GM18517 (cell line): ENCODE data around the gene TNNT1.
"Not testable (repeated sequence)": the region's sequence is repeated elsewhere in the genome, so short reads cannot be mapped to it uniquely, and the experiment has no call there.

Experiments used
- ATAC-seq: cut with Tn5 transposase; IDR thresholded peaks from one replicate; pipeline ENCODE4 v1.9.1; 2021; ENCODE audit warnings: mild to moderate bottlenecking, moderate library complexity; ENCODE audit not compliant: unreplicated experiment

TNNT1 gene

DNA sequence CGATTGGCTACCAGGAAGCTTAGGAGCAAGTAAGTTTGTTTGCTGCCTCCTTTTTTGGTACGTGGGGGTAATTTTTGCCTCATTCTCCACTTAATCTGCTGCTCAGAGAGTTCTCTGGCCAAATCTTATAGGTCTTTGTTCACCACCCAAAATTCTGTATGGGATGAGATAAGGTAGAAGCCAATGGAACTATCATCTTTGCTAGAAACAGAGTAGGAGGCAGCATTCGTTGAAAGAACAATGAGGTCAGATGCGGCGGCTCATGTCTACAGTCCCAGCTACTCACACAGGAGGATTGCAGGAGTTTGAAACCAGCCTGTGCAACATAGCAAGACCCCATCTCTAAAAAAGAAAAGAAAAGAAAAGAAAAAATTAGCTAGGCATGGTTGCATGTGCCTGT is 22.4 kb upstream of the TNNT1 start:
- no peak for ATAC-seq

DNA sequence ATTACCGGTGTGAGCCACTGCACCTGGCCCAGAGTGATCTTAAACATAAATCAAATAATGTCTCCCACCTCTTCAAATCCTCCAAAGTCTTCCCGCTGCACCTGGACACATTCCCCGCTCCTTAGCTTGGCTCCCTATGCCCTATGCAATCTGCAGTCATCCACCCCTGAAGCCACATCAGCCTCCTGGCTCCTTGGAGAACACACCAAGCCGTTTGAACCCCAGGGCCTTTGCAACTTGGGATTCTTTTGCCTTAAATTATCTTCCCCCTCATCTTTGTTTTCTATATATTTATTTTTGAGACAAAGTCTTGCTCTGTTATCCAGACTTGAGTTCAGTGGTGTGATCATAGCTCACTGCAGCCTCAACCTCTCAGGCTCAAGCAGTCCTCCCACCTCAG is 20.1 kb upstream of the TNNT1 start:
- no peak for ATAC-seq

DNA sequence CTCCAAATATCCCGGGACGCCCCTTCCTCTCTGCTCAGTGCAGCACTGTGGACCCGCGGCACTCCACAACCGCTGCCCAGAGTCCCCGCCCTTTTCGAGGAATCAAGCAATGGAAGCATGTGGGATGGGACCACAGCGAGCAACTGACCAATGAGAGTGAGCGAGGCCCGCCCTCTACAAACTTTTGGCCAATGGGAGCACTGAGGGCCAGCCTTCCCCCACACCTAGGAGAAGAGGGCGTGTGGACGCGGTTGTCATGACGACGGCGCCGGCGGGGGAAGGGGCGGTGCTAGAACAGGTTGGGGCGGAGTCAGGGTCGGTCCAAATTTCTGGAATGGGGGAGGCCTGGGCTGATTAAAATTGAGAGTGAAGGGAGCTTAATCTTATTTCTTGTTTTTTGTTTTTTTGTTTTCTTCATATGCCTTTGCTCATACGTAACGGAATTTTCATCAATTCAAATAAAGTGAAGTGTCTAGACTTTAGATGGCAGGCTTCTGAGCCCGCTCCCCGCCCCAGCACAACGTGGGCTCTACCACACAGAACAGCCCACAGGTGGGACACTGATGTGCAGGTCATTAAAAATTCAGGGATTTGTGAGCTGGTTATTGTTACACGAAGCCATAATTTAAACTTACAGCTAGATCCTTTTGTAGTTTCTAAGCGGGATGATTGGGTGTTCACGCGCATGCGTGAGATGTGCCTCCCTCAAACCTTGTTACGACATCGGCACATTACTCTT is 17.7 kb upstream of the TNNT1 start, which contains the start of gene DNAAF3:
Gene DNAAF3, minus strand, starts transcription at position 84 of the 739 bp plus-strand sequence. CDS start 200 bp downstream, outside the sequence.
- peak; percentile 84 for ATAC-seq

DNA sequence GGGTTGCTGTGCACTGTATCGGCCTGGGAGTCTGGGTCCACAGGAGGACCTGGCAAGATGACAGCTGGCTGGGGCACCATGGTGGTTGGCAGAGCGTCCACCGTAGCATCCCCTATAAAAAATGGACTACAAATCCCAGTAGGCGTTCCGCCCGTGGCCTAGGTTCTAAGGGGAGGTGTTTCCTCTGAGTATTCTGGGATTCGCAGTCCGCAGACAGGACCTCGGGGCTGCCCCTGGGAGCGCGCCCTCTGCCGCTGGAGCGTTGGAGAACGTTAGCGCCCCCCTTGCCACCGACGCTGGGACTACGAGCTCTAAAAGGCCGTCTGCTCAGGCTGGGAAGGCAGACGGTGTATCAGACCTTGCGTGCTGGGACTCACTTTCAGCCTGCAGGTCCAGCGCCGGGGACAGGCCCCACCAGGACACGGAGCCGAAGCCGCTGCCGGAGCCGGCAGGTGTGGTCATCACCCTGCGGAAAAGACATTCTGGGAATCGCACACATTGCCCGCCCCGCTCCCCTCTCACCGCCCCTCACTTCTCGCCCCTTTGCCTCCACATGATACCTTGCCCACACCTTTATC is 17.0 kb upstream of the TNNT1 start:
- ATAC-seq: no peak

DNA sequence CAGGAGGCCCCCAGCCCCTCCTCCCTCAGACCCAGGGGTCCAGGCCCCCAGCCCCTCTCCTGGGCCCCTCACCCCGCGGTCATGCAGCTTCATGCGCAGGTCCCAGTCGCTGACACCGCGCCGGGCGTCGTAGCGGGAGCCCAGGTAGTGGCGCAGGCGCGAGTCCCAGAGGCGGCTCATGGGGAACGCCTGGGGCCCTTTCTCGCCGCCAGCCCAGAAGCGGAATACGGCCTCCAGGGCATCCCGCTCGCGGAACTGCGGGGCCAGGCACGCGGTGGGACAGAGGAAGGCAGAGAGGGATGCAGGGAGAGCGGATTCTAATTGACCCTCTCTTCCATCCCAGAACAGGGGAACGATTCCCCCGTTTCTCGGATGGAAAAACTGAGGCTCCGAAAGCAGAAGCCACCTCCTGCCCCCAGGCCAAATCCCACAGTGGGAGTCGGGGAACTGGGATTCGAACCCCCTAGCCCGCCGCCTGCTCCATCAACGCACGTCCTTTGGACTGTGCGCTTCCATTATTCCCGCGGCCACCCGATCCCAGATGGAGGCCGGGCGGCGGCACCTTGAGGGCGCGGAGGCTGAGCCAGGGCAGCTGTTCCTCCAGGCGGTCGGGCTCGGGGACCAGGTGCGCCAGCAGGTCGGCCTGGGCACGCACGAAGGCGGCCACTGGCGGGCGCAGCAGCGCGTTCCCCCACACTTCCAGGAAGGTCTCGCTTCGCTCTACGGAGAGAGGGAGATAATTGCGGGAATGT is 12.7 kb upstream of the TNNT1 start:
- no peak for ATAC-seq

DNA sequence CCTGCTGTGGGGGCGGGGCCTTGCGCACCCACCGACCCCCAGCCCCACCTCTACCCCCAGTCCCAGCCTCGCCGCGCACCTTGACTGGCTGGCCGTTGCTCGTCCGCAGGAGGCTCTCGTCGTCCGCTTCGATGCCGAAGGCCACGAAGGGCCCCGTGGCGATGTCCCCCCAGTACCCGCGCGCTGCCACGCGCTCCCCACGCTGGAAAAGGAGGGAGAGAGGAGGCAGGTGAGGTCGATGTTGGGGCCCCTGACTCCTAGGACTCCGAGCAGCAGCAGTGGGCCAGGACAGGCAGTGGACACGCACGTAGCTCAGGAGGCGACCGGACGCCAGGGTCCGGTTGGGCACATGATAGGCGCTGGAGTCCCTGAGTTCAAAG is 12.0 kb upstream of the TNNT1 start:
- no peak for ATAC-seq

DNA sequence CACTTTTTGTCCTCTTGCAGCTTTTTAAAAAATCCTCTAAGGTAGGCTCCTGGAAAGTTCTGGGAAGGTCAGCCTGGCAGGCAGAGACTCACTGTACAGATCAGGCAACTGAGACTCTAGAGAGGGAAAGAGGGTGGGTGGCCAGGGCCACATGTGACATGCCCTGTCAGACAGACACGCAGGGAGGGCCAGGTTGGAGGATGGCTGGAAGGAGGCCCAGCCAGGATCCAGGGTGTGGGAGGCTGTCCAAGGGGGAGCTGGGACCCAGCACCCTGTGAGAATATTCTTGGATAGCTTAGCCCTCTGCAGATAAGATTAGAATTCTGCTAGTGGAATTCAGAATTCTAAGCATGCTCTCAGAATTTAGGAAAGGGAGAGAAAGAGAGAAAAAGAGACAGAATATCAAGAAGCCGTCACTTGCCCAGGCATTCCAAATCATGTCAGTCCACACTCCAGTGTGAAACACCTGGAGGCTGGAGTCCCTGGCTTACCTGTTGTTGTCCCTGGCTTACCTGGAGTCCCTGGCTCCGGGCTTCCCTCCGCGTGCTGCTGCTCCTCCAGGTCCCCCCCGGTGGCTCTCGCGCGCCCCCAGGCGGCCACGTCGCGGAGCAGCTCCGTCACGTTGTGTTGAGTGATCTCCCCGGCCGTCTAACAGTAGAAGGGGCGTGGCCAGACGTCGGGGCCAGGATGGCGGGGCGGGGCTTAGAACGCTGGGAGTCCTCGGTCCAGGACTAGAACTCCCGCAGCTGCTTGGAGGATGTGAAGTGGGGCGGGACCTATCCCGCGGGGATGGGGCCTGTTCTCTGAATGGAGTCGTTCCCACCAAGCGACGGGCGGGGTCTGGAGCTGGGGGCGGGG is 11.4 kb upstream of the TNNT1 start:
- no peak for ATAC-seq

DNA sequence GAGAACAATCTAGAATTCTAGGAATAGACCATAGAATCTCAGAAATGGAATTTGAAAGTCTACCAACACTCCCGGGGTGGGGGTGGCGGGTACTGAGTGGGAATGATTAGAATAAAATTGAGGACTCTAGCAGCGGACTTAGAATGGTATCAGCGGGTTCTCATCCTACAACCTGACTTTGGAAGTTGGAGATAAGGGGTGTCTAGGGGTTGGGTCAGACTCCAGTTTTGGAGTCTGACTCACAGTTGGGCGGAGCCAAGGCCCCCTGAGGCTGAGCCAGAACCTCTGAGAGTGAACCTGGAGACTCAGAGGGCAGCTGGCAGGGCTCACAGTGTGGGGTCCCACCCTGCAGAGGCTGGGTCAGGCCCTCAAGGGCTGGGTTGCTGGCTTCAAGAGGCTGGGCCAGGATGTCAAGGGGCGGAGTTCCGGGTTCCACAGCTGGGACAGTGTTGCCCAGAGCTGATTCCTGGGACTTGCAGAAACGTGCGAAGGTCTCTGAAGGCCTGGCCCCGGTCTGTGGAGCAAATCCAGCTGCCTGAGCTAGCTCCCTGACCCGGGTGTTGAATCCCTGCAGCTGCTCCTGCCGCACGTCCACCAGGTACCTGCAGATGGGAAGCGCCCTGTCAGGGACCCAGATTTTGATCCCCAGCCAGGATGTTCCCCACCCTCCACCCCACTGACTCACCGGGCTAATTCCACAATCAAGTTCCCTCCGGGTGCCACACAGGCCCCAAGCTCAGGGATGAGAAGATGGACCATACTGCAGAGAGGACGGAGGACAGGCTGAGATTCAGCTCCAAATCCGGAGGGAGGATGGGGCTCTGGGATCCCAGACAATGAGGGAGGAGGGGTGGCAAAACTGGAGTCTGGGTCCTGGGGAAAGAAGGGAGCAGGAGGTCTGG is 10.1 kb upstream of the TNNT1 start:
- ATAC-seq: no peak

DNA sequence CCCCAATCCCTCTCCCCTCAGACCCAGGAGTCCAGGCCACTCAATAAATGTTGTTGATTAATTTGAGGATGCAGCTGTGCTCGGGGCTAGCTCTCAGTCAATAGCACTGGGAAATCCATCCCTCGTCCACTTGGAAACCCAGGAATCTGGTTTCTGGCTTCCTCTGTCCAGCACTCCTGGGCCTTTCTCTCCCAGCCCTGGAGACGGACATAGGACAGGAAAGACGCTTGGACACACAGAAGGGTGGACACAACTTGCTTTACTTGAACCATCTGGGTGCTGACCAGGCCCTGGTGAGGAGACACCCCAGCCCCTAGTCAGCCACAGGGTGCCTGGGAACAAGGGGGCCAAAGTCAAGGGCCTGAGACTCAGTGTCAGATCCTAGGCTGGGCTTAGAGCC is 9.4 kb upstream of the TNNT1 start:
- no peak for ATAC-seq

DNA sequence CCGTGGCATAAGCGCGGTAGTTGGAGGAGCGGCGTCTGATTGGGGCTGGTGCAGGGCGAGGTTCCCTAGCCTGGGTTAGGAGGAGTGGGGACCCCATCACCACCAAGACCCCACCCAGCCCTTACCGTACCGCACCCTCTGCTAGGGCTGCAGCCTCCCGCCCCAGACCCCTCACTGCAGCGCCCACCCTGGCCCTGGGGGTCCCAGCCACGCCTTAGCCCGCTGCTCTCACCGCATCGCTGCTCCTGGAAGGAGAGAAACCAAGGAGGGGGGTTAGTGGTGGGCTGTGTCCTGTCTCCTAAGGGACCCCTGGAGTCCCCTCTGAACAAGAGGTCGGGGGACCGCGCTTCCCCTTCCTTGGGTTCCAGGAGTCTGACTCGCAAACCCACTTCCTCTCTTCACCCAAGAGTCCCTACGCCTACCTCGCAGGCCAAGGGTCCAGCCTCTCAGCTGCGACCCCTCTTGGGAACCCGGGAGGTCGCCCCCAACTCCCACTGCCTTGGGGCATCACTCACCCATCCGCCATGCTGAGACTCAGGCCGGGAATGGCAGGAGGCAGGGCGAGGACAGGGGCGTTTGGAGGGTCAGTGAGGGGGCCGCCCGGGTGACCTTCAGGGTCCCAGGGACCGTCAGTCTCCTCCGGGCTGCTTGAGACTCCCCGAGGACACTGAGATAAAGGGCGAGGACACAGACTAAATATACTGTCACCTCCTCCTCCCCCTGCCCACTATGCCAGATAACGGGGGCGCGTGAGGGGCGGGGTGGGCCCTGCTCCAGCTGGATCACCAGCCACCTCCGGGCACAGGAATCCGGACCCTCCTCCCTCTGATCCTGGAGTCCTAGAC is 8.3 kb upstream of the TNNT1 start, which contains the start of gene TNNI3:
Gene TNNI3, minus strand, starts transcription at position 669 of the 845 bp plus-strand sequence. Its CDS starts 143 bp downstream, at position 526.
- no peak for ATAC-seq

DNA sequence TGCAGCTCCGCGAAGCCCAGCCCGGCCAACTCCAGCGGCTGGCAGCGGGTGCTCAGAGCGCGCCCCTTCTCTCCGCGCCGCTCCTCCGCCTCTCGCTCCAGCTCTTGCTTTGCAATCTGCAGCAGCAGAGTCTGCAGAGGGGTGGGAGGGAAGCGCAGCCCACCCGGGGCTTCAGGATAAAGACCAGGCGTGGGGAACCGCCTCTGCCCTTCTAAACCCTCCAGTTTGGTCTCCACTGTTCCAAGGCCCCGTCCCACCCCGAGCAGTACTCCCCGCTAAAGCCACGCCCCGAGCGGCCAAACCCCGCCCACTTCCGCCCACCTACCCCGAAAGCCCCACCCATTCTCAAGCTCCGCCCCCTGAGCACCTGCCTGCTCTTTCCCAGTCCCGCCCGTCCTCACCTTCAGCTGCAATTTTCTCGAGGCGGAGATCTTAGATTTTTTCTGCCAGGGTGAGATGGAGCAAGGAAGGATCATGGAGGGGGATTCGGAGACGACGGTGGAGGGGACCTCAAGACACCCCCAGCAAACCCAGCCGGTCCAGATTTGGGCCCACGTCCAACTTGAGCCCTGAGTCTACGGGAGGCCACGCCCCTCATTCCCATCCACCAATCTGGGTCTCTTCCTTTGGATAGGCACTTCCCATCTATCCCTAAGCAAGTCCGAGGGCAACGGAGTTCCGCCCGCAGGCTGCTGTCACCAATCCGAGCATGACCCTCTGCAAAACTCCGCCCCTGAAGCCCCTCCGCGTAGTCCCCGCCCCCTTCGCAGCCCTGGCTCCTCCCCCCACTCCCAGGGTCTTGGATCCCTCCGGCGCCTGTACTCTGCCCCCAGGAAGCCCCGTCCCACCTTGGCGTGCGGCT is 7.4 kb upstream of the TNNT1 start:
- no peak for ATAC-seq

DNA sequence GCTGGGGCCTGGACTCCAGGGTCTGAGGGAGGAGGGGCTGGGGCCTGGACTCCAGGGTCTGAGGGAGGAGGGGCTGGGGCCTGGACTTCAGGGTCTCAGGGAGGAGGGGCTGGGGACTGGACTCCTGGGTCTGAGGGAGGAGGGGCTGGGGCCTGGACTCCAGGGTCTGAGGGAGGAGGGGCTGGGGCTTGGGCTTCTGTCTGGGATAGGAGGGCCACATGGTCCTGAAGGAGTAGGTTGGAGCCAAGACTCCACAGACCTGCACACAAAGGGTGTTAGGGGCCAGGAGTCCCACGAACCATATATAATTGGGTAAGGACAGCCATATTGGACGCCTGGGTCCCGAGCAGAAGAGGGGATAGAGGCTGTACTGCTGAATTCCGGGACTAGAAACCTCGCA is 6.8 kb upstream of the TNNT1 start:
- ATAC-seq: not testable (repeated sequence)

DNA sequence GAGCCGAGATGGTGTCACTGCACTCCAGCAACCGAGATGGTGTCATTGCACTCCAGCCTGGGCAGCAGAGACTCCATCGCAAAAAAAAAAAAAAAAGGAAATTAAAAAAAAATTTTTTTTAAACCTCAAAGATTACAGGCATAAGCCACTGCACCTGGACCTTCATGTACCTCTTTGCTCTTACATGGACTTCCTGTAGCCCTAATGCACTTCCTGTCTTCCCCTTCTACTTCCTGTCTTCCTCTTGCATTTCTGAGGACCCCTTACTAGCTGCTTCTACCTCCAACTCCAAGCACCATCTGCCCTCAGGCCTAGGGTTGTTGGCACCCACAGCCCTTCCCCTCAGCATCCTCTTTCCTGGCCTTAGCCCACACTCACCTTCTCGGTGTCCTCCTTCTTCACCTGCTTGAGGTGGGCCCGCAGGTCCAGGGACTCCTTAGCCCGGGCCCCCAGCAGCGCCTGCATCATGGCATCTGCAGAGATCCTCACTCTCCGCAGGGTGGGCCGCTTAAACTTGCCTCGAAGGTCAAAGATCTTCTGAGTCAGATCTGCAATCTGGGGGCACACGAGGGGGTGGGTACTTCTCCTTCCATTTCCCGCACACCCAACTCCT is 4.8 kb upstream of the TNNT1 start:
- ATAC-seq: no peak

DNA sequence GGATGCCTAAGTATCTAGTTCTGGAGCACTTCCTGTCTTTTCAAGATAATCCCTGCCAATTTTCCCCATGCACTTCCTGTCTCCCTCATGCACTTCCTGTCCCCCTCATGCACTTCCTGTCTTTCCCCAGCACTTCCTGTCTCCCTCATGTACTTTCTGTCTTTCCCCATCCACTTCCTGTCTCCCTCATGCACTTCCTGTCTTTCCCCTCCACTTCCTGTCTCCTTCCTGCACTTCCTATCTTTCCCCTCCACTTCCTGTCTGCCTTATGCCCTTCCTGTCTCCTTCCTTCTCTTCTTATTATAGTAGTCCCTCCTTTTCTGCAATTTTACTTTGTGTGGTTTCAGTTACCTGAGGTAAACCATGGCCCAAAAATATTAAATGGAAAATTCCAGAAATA is 3.0 kb upstream of the TNNT1 start:
- ATAC-seq: no peak

DNA sequence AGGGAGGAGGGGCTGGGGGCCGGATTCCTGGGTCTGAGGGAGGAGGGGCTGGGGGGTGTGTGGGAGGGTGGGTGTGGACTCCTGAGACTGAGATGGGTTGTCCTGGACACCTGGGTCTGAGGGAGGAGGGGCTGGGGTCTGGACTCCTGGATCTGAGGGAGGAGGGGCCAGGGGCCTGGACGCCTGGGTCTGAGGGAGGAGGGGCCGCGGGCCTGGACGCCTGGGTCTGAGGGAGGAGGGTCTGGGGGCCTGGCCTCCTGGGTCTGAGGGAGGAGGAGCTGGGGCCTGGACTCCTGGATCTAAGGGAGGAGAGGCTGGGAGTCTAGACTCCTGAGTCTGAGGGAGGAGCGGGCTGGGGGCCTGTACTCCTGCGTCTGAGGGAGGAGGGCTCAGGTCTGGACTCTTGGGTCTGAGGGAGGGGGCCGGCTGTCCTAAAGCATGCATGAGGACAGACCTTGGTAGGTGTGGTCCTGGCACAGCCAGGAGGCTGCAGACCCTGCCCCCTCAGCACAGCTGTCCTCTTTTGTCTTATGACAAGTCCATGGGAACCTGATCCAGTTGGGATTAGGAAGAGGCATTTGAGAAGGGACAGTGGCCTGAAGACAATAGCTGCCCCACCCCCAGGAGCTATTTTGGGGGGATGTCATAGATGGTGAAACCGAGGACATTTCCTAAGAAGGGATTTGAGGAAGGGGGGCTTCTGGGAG is 1.3 kb downstream of the TNNT1 start:
- no peak for ATAC-seq

DNA sequence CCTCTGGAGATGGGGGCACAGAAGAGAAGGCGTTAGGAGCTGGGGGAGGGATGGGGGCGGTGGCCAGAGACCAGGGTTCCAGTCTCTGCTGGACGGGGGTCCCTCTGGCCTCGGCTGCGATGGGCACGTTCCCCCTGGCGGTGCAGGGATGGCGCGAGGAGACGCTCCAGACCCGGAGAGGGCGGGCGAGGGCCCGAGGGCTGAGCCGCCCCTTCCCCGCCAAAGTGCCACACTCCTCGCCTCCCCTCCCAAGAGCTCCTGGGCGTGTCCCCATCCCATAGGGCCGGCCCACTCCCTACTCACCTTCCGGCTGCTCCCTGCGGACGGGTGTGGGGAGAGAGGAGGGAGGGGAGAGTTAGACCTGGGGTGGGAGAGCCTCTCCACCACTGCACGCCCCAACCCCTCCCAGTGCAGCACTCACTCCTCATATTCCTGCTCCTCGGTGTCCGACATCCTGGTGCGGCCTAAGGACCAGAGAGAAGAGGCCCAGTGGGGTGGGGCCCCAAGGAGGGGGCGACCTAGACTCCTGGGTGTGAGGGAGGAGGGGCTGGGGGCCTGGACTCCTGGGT is 2.2 kb downstream of the TNNT1 start:
- ATAC-seq: no peak
